ENCODE results near the gene GNAZ. TPM values are rescaled to one million over a fixed set of nuclear protein-coding genes. Genes with fewer than 3 reads are reported as not detected.

GNAZ gene
- polyA plus RNA-seq, 1 donor (not counting 4 experiments of a cell fraction or from before 2014, with no cell fraction given) = 0.03 TPM

DNA sequence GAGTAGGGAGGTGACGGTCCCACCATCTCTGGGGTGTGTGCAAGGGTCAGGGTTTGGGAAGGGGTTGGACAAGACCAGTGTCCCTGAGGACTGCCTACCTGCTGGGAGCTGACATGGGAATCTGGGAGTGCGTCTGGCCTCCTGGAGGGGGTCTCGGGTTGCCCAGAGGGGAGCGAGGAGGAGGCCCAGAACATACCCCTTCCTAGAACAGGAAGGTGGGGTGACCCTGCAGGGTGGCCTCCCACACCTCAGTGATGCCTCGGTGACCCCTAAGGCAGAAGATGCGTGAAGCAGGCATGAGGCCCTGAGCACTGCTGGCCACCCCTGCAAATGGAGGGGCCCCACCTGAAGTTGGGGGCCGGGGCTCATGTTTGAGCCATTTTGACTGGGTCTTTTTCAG is 45.0 kb downstream of the GNAZ start:
- TF ChIP-seq, protein P1, sequence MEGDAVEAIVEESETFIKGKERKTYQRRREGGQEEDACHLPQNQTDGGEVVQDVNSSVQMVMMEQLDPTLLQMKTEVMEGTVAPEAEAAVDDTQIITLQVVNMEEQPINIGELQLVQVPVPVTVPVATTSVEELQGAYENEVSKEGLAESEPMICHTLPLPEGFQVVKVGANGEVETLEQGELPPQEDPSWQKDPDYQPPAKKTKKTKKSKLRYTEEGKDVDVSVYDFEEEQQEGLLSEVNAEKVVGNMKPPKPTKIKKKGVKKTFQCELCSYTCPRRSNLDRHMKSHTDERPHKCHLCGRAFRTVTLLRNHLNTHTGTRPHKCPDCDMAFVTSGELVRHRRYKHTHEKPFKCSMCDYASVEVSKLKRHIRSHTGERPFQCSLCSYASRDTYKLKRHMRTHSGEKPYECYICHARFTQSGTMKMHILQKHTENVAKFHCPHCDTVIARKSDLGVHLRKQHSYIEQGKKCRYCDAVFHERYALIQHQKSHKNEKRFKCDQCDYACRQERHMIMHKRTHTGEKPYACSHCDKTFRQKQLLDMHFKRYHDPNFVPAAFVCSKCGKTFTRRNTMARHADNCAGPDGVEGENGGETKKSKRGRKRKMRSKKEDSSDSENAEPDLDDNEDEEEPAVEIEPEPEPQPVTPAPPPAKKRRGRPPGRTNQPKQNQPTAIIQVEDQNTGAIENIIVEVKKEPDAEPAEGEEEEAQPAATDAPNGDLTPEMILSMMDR (optimal IDR thresholded peaks at IDR 0.05 in 1 of 3, IDR thresholded peaks at IDR 0.05 in 1 of 3, conservative IDR thresholded peaks at IDR 0.05 in 1 of 3; ENCODE audit: extremely low read depth in 1 of 3, insufficient read depth in 2 of 3, low read length in 3 of 3) = no peak
- TF ChIP-seq EZH2 (IDR thresholded peaks at IDR 0.05; ENCODE audit: low read length) = no peak
- no peak overlapping the region for H3K9ac ChIP-seq (ENCODE audit: control insufficient read depth, extremely low read depth, insufficient read depth, low read length)
- DNase-seq (ENCODE audit: low read depth, low spot score) (no peak), FAIRE-seq (no peak)
- H2AFZ ChIP-seq (ENCODE audit: control insufficient read depth, low read length) = no peak overlapping the region
- H3K36me3 ChIP-seq (ENCODE audit: control insufficient read depth in 2 of 2, extremely low read depth in 1 of 2, insufficient read depth in 2 of 2, low read length in 2 of 2) = no peaks in the 10 kb centered on the region
- no peaks in the 10 kb centered on the region for H3K4me1 ChIP-seq (ENCODE audit: control insufficient read depth, extremely low read depth, insufficient read depth, low read length)
- H3K4me2 ChIP-seq (ENCODE audit: control insufficient read depth, extremely low read depth, insufficient read depth, low read depth, low read length) = no peak overlapping the region
- no peak overlapping the region for H3K27ac ChIP-seq (ENCODE audit: control insufficient read depth, insufficient read depth, low read length)
- H4K20me1 ChIP-seq (ENCODE audit: control insufficient read depth, extremely low read depth, insufficient read depth, low read length) = no peaks in the 10 kb centered on the region
- peaks cover 3% of the 10 kb centered on the region for H3K27me3 ChIP-seq (ENCODE audit: control insufficient read depth, extremely low read depth, insufficient read depth, low read length)
- dilution Hi-C loops (cut with MboI; ENCODE audit: extremely low pct_ligation_motif_present, low sequenced_read_pairs) = no loop called here
- H3K9me1 ChIP-seq (ENCODE audit: control insufficient read depth, extremely low read depth, insufficient read depth, low read length) = no peaks in the 10 kb centered on the region
- H3K4me3 ChIP-seq (ENCODE audit: control insufficient read depth in 2 of 3, extremely low read depth in 1 of 3, insufficient read depth in 2 of 3, low read depth in 1 of 3, low read length in 3 of 3) = no peak overlapping the region
- H3K79me2 ChIP-seq (ENCODE audit: control insufficient read depth, insufficient read depth, low read length) = no peaks in the 10 kb centered on the region
- no peaks in the 10 kb centered on the region for H3K9me3 ChIP-seq (ENCODE audit: control insufficient read depth, low read depth, low read length)

DNA sequence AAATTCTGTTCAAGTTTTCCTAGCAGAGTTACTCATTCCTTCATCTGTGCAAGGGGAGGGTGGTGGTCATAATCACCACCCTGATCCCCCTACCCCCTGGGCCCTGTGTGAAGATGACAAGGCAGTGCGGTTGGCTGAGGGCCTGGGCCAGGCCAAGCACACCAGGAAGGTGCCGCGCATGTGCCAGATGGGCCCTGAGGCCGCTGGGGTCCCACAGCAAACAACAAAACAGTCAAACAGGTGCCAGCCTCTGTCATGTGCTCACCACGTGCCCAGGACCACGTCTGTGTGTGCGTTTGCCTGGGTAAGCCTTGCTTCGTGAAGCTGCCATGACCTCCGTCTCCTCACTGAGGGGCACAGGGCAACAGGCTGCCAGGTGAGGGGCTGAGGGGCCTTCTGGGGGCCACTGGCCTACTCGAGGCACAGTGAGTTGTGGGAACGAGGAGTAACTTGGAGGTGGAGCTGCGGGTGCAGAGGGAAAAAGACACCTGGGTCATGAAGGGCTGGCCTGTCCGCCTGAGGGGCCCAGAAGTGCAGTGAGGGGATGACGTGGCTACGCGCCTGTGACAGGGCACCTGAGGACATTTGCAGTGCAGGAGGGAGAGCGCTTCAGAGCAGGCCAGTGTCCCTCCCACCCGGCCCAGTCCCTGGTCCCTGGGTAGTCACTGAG is 45.6 kb downstream of the GNAZ start:
- H3K27me3 ChIP-seq (ENCODE audit: control insufficient read depth, extremely low read depth, insufficient read depth, low read length) = peaks cover 3% of the 10 kb centered on the region
- no peaks in the 10 kb centered on the region for H3K9me1 ChIP-seq (ENCODE audit: control insufficient read depth, extremely low read depth, insufficient read depth, low read length)
- H3K4me3 ChIP-seq (ENCODE audit: control insufficient read depth in 2 of 3, extremely low read depth in 1 of 3, insufficient read depth in 2 of 3, low read depth in 1 of 3, low read length in 3 of 3) = no peak overlapping the region
- H3K9ac ChIP-seq (ENCODE audit: control insufficient read depth, extremely low read depth, insufficient read depth, low read length) = no peak overlapping the region
- H3K36me3 ChIP-seq (ENCODE audit: control insufficient read depth in 2 of 2, extremely low read depth in 1 of 2, insufficient read depth in 2 of 2, low read length in 2 of 2) = no peaks in the 10 kb centered on the region
- H3K27ac ChIP-seq (ENCODE audit: control insufficient read depth, insufficient read depth, low read length) = no peak overlapping the region
- no peak overlapping the region for H3K4me2 ChIP-seq (ENCODE audit: control insufficient read depth, extremely low read depth, insufficient read depth, low read depth, low read length)
- no peaks in the 10 kb centered on the region for H3K4me1 ChIP-seq (ENCODE audit: control insufficient read depth, extremely low read depth, insufficient read depth, low read length)
- no peak for DNase-seq (ENCODE audit: low read depth, low spot score)
- no peak overlapping the region for H2AFZ ChIP-seq (ENCODE audit: control insufficient read depth, low read length)
- no peaks in the 10 kb centered on the region for H4K20me1 ChIP-seq (ENCODE audit: control insufficient read depth, extremely low read depth, insufficient read depth, low read length)
- H3K79me2 ChIP-seq (ENCODE audit: control insufficient read depth, insufficient read depth, low read length) = no peaks in the 10 kb centered on the region
- H3K9me3 ChIP-seq (ENCODE audit: control insufficient read depth, low read depth, low read length) = no peaks in the 10 kb centered on the region
- no peak for TF ChIP-seq EZH2 (IDR thresholded peaks at IDR 0.05; ENCODE audit: low read length)
- TF ChIP-seq, protein P1 (optimal IDR thresholded peaks at IDR 0.05 in 1 of 3, IDR thresholded peaks at IDR 0.05 in 1 of 3, conservative IDR thresholded peaks at IDR 0.05 in 1 of 3; ENCODE audit: extremely low read depth in 1 of 3, insufficient read depth in 2 of 3, low read length in 3 of 3) = no peak
- no peak for FAIRE-seq
- dilution Hi-C loops (cut with MboI; ENCODE audit: extremely low pct_ligation_motif_present, low sequenced_read_pairs) = no loop called here

All from keratinocyte (primary cell).